ENCODE measurements around the gene PIM1. TPM values are rescaled to one million over a fixed set of nuclear protein-coding genes. Genes with fewer than 3 reads are reported as not detected.

The PIM1 gene
- total and polyA plus RNA-seq, 10 donors = 22.1 to 176 (median 59.3) TPM

- Histone ChIP-seq H3K4me3 (peak overlapping the region in 4 of 8 donors; percentile 90 to 98 (median 95)), H3K27ac (peak overlapping the region; percentile 11 to 96 (median 90)), H3K4me1 (peaks cover 45 to 95% (median 77%) of the 10 kb centered on the region in 6 donors), H3K36me3 (peaks cover 0 to 51% (median 32%) of the 10 kb centered on the region in 6 donors), H3K27me3 (replicated peaks in 1 of 7) (peaks cover 0 to 8% (median 0%) of the 10 kb centered on the region in 7 donors), H3K9me3 (no peaks in the 10 kb centered on the region)
- DNase-seq = peak; percentile 86
- 54 to 72% (median 66%) methylated on average over 18 of the region's 18 CpGs for WGBS, 5 donors
- intact Hi-C loops (cut with DNase I; ENCODE audit: low total_unique reads) = loop anchor here (5.0 kb wide), 1 partner anchor 143 kb away; no protein-coding TSS in a partner anchor
- TF ChIP-seq POLR2AphosphoS5 (IDR thresholded peaks at IDR 0.05) = peak; percentile 38 to 69 (median 56)
- TF ChIP-seq POLR2A (IDR thresholded peaks at IDR 0.05) = no peak
- TF ChIP-seq, protein P1, sequence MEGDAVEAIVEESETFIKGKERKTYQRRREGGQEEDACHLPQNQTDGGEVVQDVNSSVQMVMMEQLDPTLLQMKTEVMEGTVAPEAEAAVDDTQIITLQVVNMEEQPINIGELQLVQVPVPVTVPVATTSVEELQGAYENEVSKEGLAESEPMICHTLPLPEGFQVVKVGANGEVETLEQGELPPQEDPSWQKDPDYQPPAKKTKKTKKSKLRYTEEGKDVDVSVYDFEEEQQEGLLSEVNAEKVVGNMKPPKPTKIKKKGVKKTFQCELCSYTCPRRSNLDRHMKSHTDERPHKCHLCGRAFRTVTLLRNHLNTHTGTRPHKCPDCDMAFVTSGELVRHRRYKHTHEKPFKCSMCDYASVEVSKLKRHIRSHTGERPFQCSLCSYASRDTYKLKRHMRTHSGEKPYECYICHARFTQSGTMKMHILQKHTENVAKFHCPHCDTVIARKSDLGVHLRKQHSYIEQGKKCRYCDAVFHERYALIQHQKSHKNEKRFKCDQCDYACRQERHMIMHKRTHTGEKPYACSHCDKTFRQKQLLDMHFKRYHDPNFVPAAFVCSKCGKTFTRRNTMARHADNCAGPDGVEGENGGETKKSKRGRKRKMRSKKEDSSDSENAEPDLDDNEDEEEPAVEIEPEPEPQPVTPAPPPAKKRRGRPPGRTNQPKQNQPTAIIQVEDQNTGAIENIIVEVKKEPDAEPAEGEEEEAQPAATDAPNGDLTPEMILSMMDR (IDR thresholded peaks at IDR 0.05 in 8 of 11, conservative IDR thresholded peaks at IDR 0.05 in 3 of 11) = no peak
Measured at GRCh38 chr6:37175332-37176267, 5.6 kb downstream of the PIM1 start.

DNA sequence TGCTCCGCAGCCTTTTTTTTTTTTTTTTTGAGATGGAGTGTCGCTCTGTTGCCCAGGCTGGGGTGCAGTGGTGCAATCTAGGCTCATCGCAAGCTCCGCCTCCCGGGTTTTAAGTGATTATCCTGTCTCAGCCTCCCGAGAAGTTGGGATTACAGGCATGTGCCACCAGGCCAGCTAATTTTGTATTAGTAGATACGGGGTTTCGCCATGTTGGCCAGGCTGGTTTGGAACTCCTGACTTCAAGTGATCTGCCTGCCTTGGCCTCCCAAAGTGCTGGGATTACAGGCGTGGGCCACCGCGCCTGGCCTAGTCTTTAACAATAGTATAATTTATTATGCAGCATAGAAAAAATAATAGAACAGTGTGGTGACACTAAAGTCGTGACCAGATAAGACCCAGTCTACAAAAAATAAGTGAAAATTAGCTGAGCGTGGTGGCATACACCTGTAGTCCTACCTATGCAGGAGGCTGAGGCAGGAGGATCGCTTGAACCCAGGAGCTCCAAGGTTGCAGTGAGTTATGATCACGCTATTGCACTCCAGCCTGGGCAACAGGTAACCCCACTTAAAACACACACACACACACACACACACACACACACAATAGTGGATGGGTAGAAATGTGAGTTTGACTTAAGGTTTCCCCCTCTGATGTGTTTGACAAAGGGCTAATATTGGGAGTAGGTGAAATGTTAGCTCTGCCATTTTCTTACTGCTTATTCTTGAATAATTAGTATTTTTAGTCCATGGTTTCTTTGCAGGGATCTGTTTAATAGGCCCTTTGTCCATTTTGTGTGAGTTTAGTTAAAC lies 6.5 kb downstream of the PIM1 start:
- intact Hi-C loops (cut with DNase I; ENCODE audit: low total_unique reads) = loop anchor here (5.0 kb wide), 1 partner anchor 144 kb away; no protein-coding TSS in a partner anchor

GRCh38 chr6:37177077-37177934 lies 7.4 kb downstream of the PIM1 start:
- TF ChIP-seq, protein P1 (IDR thresholded peaks at IDR 0.05 in 8 of 11, conservative IDR thresholded peaks at IDR 0.05 in 3 of 11) = peak in 6 of 11 experiments; percentile 14 to 46 (median 24)
- peak in 1 of 3 donors; percentile 56 for TF ChIP-seq POLR2AphosphoS5 (IDR thresholded peaks at IDR 0.05)
- TF ChIP-seq POLR2A (IDR thresholded peaks at IDR 0.05) = no peak
- Histone ChIP-seq H3K27ac (peak overlapping the region in 7 of 8 donors; percentile 3 to 96 (median 46)), H3K36me3 (peaks cover 0 to 41% (median 30%) of the 10 kb centered on the region in 6 donors), H3K9me3 (no peaks in the 10 kb centered on the region), H3K4me1 (peaks cover 46 to 95% (median 71%) of the 10 kb centered on the region in 6 donors), H3K27me3 (replicated peaks in 1 of 7) (no peaks in the 10 kb centered on the region), H3K4me3 (peak overlapping the region in 1 of 8 donors; percentile 16)
- no peak for DNase-seq
- intact Hi-C loops (cut with DNase I; ENCODE audit: low total_unique reads) = loop anchor here (5.0 kb wide), 1 partner anchor 145 kb away; no protein-coding TSS in a partner anchor
- 32 to 46% (median 40%) methylated on average over 10 of the region's 10 CpGs for WGBS, 5 donors

More for the DNA sequence above, 6.5 kb downstream of the PIM1 start:
- Histone ChIP-seq H3K27ac (peak overlapping the region in 7 of 8 donors; percentile 11 to 96 (median 89)), H3K4me1 (peaks cover 45 to 95% (median 71%) of the 10 kb centered on the region in 6 donors), H3K9me3 (no peaks in the 10 kb centered on the region), H3K27me3 (replicated peaks in 1 of 7) (no peaks in the 10 kb centered on the region), H3K36me3 (peaks cover 0 to 46% (median 30%) of the 10 kb centered on the region in 6 donors), H3K4me3 (peak overlapping the region in 1 of 8 donors; percentile 98)
- DNase-seq = no peak
- WGBS, 5 donors = 84 to 94% (median 91%) methylated on average over 15 of the region's 15 CpGs
- TF ChIP-seq POLR2AphosphoS5 (IDR thresholded peaks at IDR 0.05) = no peak
- TF ChIP-seq POLR2A (IDR thresholded peaks at IDR 0.05) = no peak
- TF ChIP-seq, protein P1 (IDR thresholded peaks at IDR 0.05 in 8 of 11, conservative IDR thresholded peaks at IDR 0.05 in 3 of 11) = no peak
